ENCODE measurements around the gene HNF4A.
"Not testable (repeated sequence)": the region's sequence is repeated elsewhere in the genome, so short reads cannot be mapped to it uniquely, and the experiment has no call there.

Gene HNF4A

GRCh38 chr20:44345941-44346340, 9.6 kb upstream of the HNF4A start:
- DNase-seq, result not testable (repeated sequence)

GRCh38 chr20:44348168-44348659, 7.3 kb upstream of the HNF4A start:
- DNase-seq, result no peak

GRCh38 chr20:44349349-44349748, 6.2 kb upstream of the HNF4A start:
- no peak for DNase-seq

- no peak for DNase-seq
Observed at GRCh38 chr20:44350567-44350966, 4.9 kb upstream of the HNF4A start.

GRCh38 chr20:44354979-44355497, 461 bp upstream of the HNF4A start:
- DNase-seq, result no peak

GRCh38 chr20:44356353-44356723, 839 bp downstream of the HNF4A start:
- DNase-seq, result no peak

- DNase-seq, result no peak
Observed at GRCh38 chr20:44357020-44357419, 1.5 kb downstream of the HNF4A start.

GRCh38 chr20:44357555-44358125, 2.1 kb downstream of the HNF4A start:
- DNase-seq, result no peak

- DNase-seq, result no peak
Observed at GRCh38 chr20:44358776-44359175, 3.3 kb downstream of the HNF4A start.

GRCh38 chr20:44360221-44360620, 4.7 kb downstream of the HNF4A start:
- DNase-seq, result no peak

GRCh38 chr20:44361021-44361420, 5.5 kb downstream of the HNF4A start:
- DNase-seq, result no peak

- DNase-seq, result no peak
Observed at GRCh38 chr20:44362466-44362940, 7.0 kb downstream of the HNF4A start.

GRCh38 chr20:44364068-44364467, 8.6 kb downstream of the HNF4A start:
- DNase-seq, result no peak

GRCh38 chr20:44364780-44365179, 9.3 kb downstream of the HNF4A start:
- DNase-seq, result no peak

- DNase-seq, result no peak
Observed at GRCh38 chr20:44367746-44368145, 12.2 kb downstream of the HNF4A start.

GRCh38 chr20:44370639-44371218, 15.2 kb downstream of the HNF4A start:
- DNase-seq, result no peak

GRCh38 chr20:44382641-44383040, 27.1 kb downstream of the HNF4A start:
- DNase-seq, result no peak

GRCh38 chr20:44384423-44385027, 29.0 kb downstream of the HNF4A start:
- DNase-seq, result peak; percentile 34

GRCh38 chr20:44388466-44389023, 33.0 kb downstream of the HNF4A start:
- peak; percentile 69 for DNase-seq

GRCh38 chr20:44389871-44390270, 34.4 kb downstream of the HNF4A start:
- DNase-seq, result no peak

GRCh38 chr20:44390280-44390679, 34.8 kb downstream of the HNF4A start:
- no peak for DNase-seq

GRCh38 chr20:44392088-44392775, 36.7 kb downstream of the HNF4A start:
- no peak for DNase-seq

Data from NCI-H226 (cell line).